H1 (cell line): ENCODE measurements around the gene CPEB1.
"Not testable (repeated sequence)": the region's sequence is repeated elsewhere in the genome, so short reads cannot be mapped to it uniquely, and the experiment has no call there.

Source experiments
- EZH2 ChIP-seq: fragments of 200-600 bp; sonication (generic); IDR thresholded peaks from 2 replicates; pipeline ENCODE4 v1.7.1; 2012; ENCODE audit warnings: low read depth, mild to moderate bottlenecking, moderate library complexity, low read length, inconsistent platforms; ENCODE audit not compliant: severe bottlenecking
- NRF1 ChIP-seq: IDR thresholded peaks from 2 replicates; pipeline ENCODE4 v1.6.1; 2011; ENCODE audit warnings: mild to moderate bottlenecking, low read depth, low read length, improper control_type of control experiment
- POLR2A ChIP-seq, 2 experiments: IDR thresholded peaks; 1 replicate in 1 of 2; 2 replicates in 1 of 2; pipeline ENCODE4 v1.6.1; 2011; ENCODE audit warnings: low read depth in 2 of 2, low read length in 2 of 2, mild to moderate bottlenecking in 2 of 2; ENCODE audit errors: control extremely low read depth in 1 of 2
- TF ChIP-seq, protein P1 (sequence below), 3 experiments: IDR thresholded peaks; 1 replicate in 2 of 3; 2 replicates in 1 of 3; pipeline versions ENCODE4 v1.5.1 to v1.6.1; 2011; ENCODE audit warnings: low read length in 3 of 3, mild to moderate bottlenecking in 3 of 3, inconsistent platforms in 2 of 3, low read depth in 1 of 3, moderate library complexity in 1 of 3; ENCODE audit not compliant: insufficient read depth in 1 of 3; ENCODE audit errors: control extremely low read depth in 1 of 3

DNA sequence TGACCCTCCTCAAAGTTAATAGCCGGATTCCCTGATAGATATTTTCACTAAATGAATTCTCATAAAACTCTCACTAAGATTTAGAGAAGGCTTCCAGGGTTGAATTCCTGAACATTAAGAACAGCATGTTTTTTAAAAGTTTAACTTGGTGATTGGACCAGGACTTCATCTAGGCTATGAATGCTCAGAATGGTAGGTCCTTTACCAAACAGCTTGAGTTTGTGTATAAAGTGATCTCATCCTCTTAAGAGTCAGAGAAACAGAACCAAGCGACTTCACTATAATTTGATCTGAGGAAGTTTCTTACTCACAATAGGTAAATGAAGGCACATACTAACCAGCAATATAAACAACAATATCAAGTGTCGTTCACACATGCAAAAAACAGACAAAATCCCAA is 143.1 kb downstream of the CPEB1 start:
- TF ChIP-seq, protein P1, sequence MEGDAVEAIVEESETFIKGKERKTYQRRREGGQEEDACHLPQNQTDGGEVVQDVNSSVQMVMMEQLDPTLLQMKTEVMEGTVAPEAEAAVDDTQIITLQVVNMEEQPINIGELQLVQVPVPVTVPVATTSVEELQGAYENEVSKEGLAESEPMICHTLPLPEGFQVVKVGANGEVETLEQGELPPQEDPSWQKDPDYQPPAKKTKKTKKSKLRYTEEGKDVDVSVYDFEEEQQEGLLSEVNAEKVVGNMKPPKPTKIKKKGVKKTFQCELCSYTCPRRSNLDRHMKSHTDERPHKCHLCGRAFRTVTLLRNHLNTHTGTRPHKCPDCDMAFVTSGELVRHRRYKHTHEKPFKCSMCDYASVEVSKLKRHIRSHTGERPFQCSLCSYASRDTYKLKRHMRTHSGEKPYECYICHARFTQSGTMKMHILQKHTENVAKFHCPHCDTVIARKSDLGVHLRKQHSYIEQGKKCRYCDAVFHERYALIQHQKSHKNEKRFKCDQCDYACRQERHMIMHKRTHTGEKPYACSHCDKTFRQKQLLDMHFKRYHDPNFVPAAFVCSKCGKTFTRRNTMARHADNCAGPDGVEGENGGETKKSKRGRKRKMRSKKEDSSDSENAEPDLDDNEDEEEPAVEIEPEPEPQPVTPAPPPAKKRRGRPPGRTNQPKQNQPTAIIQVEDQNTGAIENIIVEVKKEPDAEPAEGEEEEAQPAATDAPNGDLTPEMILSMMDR (IDR thresholded peaks at IDR 0.05; ENCODE audit: control extremely low read depth in 1 of 3, insufficient read depth in 1 of 3, low read depth in 1 of 3, low read length in 3 of 3) = not testable (repeated sequence)
- TF ChIP-seq NRF1; POLR2A (IDR thresholded peaks at IDR 0.05; ENCODE audit: control extremely low read depth in 1 of 2, low read depth in 2 of 2, low read length in 2 of 2); EZH2: not testable (repeated sequence)
